ENCODE results near the gene PLA2G1B.

GRCh38 chr12:120276734-120277133, 50.8 kb downstream of the PLA2G1B start:
- TF ChIP-seq, protein P1, sequence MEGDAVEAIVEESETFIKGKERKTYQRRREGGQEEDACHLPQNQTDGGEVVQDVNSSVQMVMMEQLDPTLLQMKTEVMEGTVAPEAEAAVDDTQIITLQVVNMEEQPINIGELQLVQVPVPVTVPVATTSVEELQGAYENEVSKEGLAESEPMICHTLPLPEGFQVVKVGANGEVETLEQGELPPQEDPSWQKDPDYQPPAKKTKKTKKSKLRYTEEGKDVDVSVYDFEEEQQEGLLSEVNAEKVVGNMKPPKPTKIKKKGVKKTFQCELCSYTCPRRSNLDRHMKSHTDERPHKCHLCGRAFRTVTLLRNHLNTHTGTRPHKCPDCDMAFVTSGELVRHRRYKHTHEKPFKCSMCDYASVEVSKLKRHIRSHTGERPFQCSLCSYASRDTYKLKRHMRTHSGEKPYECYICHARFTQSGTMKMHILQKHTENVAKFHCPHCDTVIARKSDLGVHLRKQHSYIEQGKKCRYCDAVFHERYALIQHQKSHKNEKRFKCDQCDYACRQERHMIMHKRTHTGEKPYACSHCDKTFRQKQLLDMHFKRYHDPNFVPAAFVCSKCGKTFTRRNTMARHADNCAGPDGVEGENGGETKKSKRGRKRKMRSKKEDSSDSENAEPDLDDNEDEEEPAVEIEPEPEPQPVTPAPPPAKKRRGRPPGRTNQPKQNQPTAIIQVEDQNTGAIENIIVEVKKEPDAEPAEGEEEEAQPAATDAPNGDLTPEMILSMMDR (IDR thresholded peaks at IDR 0.05), result no peak
- TF ChIP-seq POLR2A (IDR thresholded peaks at IDR 0.05), result no peak
- TF ChIP-seq POLR2AphosphoS5 (IDR thresholded peaks at IDR 0.05), result no peak
